Pancreas (tissue), 10 donors: ENCODE results near the gene ZNF541. TPM values are rescaled to one million over a fixed set of nuclear protein-coding genes. Genes with fewer than 3 reads are reported as not detected.

Experiments used
- ATAC-seq, 4 donors: fragments of 200-7000 bp; cut with Tn5 transposase; one replicate each; pipeline versions ENCODE4 v1.8.0 to v1.9.1; 2020; ENCODE audit warnings: mild to moderate bottlenecking in 4 of 4, moderate library complexity in 4 of 4
- DNase-seq, 6 donors: peaks; one replicate each; pipeline ENCODE4 v3.0.0-alpha.2; 2020
- FAIRE-seq: peaks from 2 replicates; lab custom pipeline; 2012; peaks lifted over from hg19 to GRCh38; lab: Jason Lieb, UNC
- H3K27ac ChIP-seq, 4 donors: fragments of 200-600 bp; sonication (generic); 1 replicate in 3 of 4; 2 replicates in 1 of 4; pipeline versions ENCODE4 v1.5.0 to v1.8.0; 2020
- H3K27me3 ChIP-seq, 4 donors: fragments of 200-600 bp; one replicate each; pipeline ENCODE4 v1.8.0; 2021
- H3K36me3 ChIP-seq, 3 donors: fragments of 200-600 bp; sonication (generic) in 1 of 3; one replicate each; pipeline versions ENCODE4 v1.5.0 to v1.8.0; 2020 to 2021
- H3K4me1 ChIP-seq, 3 donors: fragments of 200-600 bp; one replicate each; pipeline ENCODE4 v1.8.0; 2021
- H3K4me3 ChIP-seq, 4 donors: fragments of 200-600 bp; sonication (generic) in 2 of 4; one replicate each; pipeline versions ENCODE4 v1.5.0 to v1.8.0; 2020 to 2021
- H3K9me3 ChIP-seq, 4 donors: fragments of 200-600 bp; one replicate each; pipeline ENCODE4 v1.8.0; 2021
- CTCF ChIP-seq, 4 donors: fragments of 200-600 bp; sonication (generic) in 3 of 4; IDR thresholded peaks; one replicate each; pipeline versions ENCODE4 v1.5.0 to v1.8.0; 2021; ENCODE audit warnings: antibody characterized with exemption in 4 of 4
- WGBS, 2 donors: extraction: QIAGEN DNeasy Blood & Tissue Kit; methylation state at CpG; one replicate each; pipeline ENCODE4 v1.1.7; 2013; 5-methylcytosine and 5-hydroxymethylcytosine counted together
- intact Hi-C, 3 donors: fragments of 100-400 bp; cut with DNase I; formaldehyde crosslinking; loops; one replicate each; pipeline versions ENCODE4 v1.11.1 to v1.14.2; 2022
- polyA plus RNA-seq, 2 donors: library from polyadenylated mRNA; stranded (reverse); fragments of 200-250 nt; gene quantifications; one replicate each; pipeline ENCODE4 v1.2.3, GENCODE V29; 2013
- total RNA-seq, 6 donors: library from RNA; stranded (reverse); fragmentation: NEBNext Ultra II Directional in 4 of 6; extraction: Animal tissue kit (Norgen Biotek cat#: 25700) in 4 of 6; gene quantifications; one replicate each; pipeline versions ENCODE4 v1.2.1 to v1.2.4, GENCODE V29; 2021 to 2023
- donor health status: healthy with polysubstance abuse.
- donor health status: DM: no; HTN: no; CAD: no; lungs with moderate emphysema.
- donor health status: DM: no; HTN: no; CAD: no.
- donor health status: control.
- donor health status: control.
- donor health status: Bipolar disorder and iron deficiency.
- donor health status: DM: yes; HTN: yes; CAD: no.
- donor health status: DM: no; HTN: no; CAD: no.
- donor health status: DM: no; HTN: no; CAD: no.
- donor health status: DM: yes; HTN: yes; CAD: no.

ZNF541 gene
- total and polyA plus RNA-seq, 8 donors: 0.06 to 0.63 (median 0.16) TPM; not detected in 1

- intact Hi-C loops: no loop called here
- ATAC-seq: no peak
- H3K27me3 ChIP-seq: peaks cover 0 to 8% (median 0%) of the 10 kb centered on the region in 4 donors
- 87 to 89% methylated on average over 4 of the region's 4 CpGs for WGBS, 2 donors
- no peaks in the 10 kb centered on the region for H3K36me3 ChIP-seq
- no peak overlapping the region for H3K27ac ChIP-seq
- DNase-seq: no peak
- no peak for TF ChIP-seq CTCF (IDR thresholded peaks at IDR 0.05)
- FAIRE-seq: no peak
- H3K4me1 ChIP-seq: no peaks in the 10 kb centered on the region
- H3K9me3 ChIP-seq: no peaks in the 10 kb centered on the region
- no peak overlapping the region for H3K4me3 ChIP-seq
These were observed 22.8 kb downstream of the ZNF541 start for GRCh38 chr19:47550129-47550528.

GRCh38 chr19:47549261-47549862, 23.6 kb downstream of the ZNF541 start:
- no peak overlapping the region for H3K4me3 ChIP-seq
- 66 to 67% methylated on average over 13 of the region's 13 CpGs for whole genome bisulfite sequencing, 2 donors
- ATAC-seq (no peak), DNase-seq (no peak), FAIRE-seq (no peak)
- H3K9me3 ChIP-seq: no peaks in the 10 kb centered on the region
- H3K27me3 ChIP-seq: peaks cover 0 to 8% (median 0%) of the 10 kb centered on the region in 4 donors
- intact Hi-C loops: no loop called here
- H3K4me1 ChIP-seq: no peaks in the 10 kb centered on the region
- no peak for TF ChIP-seq CTCF (IDR thresholded peaks at IDR 0.05)
- no peak overlapping the region for H3K27ac ChIP-seq
- no peaks in the 10 kb centered on the region for H3K36me3 ChIP-seq

- ATAC-seq: no peak
- Histone ChIP-seq H3K27ac (no peak overlapping the region), H3K27me3 (peaks cover 0 to 8% (median 0%) of the 10 kb centered on the region in 4 donors), H3K4me3 (no peak overlapping the region), H3K4me1 (no peaks in the 10 kb centered on the region), H3K36me3 (no peaks in the 10 kb centered on the region), H3K9me3 (no peaks in the 10 kb centered on the region)
- 67 to 83% methylated on average over 2 of the region's 2 CpGs for WGBS, 2 donors
- TF ChIP-seq CTCF (IDR thresholded peaks at IDR 0.05): no peak
- intact Hi-C loops: no loop called here
- no peak for FAIRE-seq
- DNase-seq: no peak
These were observed 25.7 kb downstream of the ZNF541 start for GRCh38 chr19:47547199-47547598.

GRCh38 chr19:47545061-47545948, 27.6 kb downstream of the ZNF541 start:
- Histone ChIP-seq H3K9me3 (no peaks in the 10 kb centered on the region), H3K4me3 (peak overlapping the region in 1 of 4 donors; percentile 22), H3K4me1 (no peaks in the 10 kb centered on the region), H3K27ac (no peak overlapping the region), H3K27me3 (peaks cover 0 to 8% (median 0%) of the 10 kb centered on the region in 4 donors), H3K36me3 (no peaks in the 10 kb centered on the region)
- intact Hi-C loops: no loop called here
- TF ChIP-seq CTCF (IDR thresholded peaks at IDR 0.05): no peak
- FAIRE-seq: no peak
- ATAC-seq: peak in 3 of 4 donors; percentile 16 to 52 (median 30)
- peak in 1 of 6 donors; percentile 62 for DNase-seq
- WGBS, 2 donors: 26 to 27% methylated on average over 73 to 75 of the region's 75 CpGs
